IgD-negative memory B cell (primary cell): ENCODE results near the gene SNRPE. TPM values are rescaled to one million over a fixed set of nuclear protein-coding genes. Genes with fewer than 3 reads are reported as not detected.
"Not testable (repeated sequence)": the region's sequence is repeated elsewhere in the genome, so short reads cannot be mapped to it uniquely, and the experiment has no call there.

Source experiments
- H3K27ac Mint-ChIP-seq, 3 donors: one replicate each; pipeline ENCODE4 v1.8.0; 2020 to 2022; ENCODE audit warnings: mild to moderate bottlenecking in 3 of 3, mixed read lengths in 3 of 3, moderate library complexity in 1 of 3
- H3K27me3 Mint-ChIP-seq: one replicate; pipeline ENCODE4 v1.8.0; 2021; ENCODE audit warnings: mixed read lengths
- H3K36me3 Mint-ChIP-seq: one replicate; pipeline ENCODE4 v1.8.0; 2020; ENCODE audit warnings: mild to moderate bottlenecking, mixed read lengths
- H3K4me1 Mint-ChIP-seq, 3 donors: one replicate each; pipeline ENCODE4 v1.8.0; 2020 to 2022; ENCODE audit warnings: mixed read lengths in 3 of 3, mild to moderate bottlenecking in 1 of 3
- H3K4me3 Mint-ChIP-seq, 4 donors: one replicate each; pipeline ENCODE4 v1.8.0; 2020 to 2022; ENCODE audit warnings: mild to moderate bottlenecking in 4 of 4, mixed read lengths in 4 of 4, moderate library complexity in 3 of 4
- H3K9me3 Mint-ChIP-seq, 3 donors: one replicate each; pipeline ENCODE4 v1.8.0; 2020 to 2021; ENCODE audit warnings: mixed read lengths in 3 of 3, mild to moderate bottlenecking in 1 of 3
- polyA plus RNA-seq: library from polyadenylated mRNA; unstranded; fragments of 300-500 nt; fragmentation: Illumina TruSeq; gene quantifications from one replicate; pipeline ENCODE4 v1.2.3, GENCODE V29; 2021

Gene SNRPE
- 196 TPM for polyA plus RNA-seq

GRCh38 chr1:203861379-203862184 lies at the start of gene SNRPE:
TSS of gene SNRPE (plus strand) at chr1:203861599. CDS start at chr1:203861660, 61 bp downstream.
- Mint-ChIP-seq H3K9me3 (no peaks in the 10 kb centered on the region), H3K4me3 (peak within 1 kb of the TSS; percentile 98 to 99 (median 98)), H3K36me3 (peaks cover 3% of the 10 kb centered on the region), H3K27me3 (no peaks in the 10 kb centered on the region), H3K27ac (peak within 1 kb of the TSS; percentile 92 to 98 (median 97)), H3K4me1 (peaks cover 12 to 16% (median 15%) of the 10 kb centered on the region in 3 donors)

- Mint-ChIP-seq H3K4me1 (peaks cover 7 to 18% (median 11%) of the 10 kb centered on the region in 3 donors), H3K4me3 (no peak overlapping the region), H3K27me3 (no peaks in the 10 kb centered on the region), H3K9me3 (no peaks in the 10 kb centered on the region), H3K27ac (peak overlapping the region in 1 of 3 donors; percentile 87), H3K36me3 (peaks cover 12% of the 10 kb centered on the region)
Observed at GRCh38 chr1:203813581-203814341, 47.6 kb upstream of the SNRPE start.

- H3K4me1 Mint-ChIP-seq = peaks cover 4 to 16% (median 11%) of the 10 kb centered on the region in 3 donors
- H3K4me3 Mint-ChIP-seq = peak overlapping the region in 2 of 4 donors; percentile 2 to 47
- no peaks in the 10 kb centered on the region for H3K9me3 Mint-ChIP-seq
- peak overlapping the region; percentile 72 to 93 (median 93) for H3K27ac Mint-ChIP-seq
- H3K27me3 Mint-ChIP-seq = no peaks in the 10 kb centered on the region
- peaks cover 13% of the 10 kb centered on the region for H3K36me3 Mint-ChIP-seq
Observed at GRCh38 chr1:203818399-203818798, 43.0 kb upstream of the SNRPE start.

- no peaks in the 10 kb centered on the region for H3K27me3 Mint-ChIP-seq
- H3K4me3 Mint-ChIP-seq = no peak overlapping the region
- peaks cover 10 to 12% (median 10%) of the 10 kb centered on the region in 3 donors for H3K4me1 Mint-ChIP-seq
- H3K27ac Mint-ChIP-seq = peak overlapping the region in 1 of 3 donors; percentile 39
- H3K36me3 Mint-ChIP-seq = peaks cover 7% of the 10 kb centered on the region
- no peaks in the 10 kb centered on the region for H3K9me3 Mint-ChIP-seq
Observed at GRCh38 chr1:203823306-203823705, 38.1 kb upstream of the SNRPE start.

- peaks cover 11 to 16% (median 14%) of the 10 kb centered on the region in 3 donors for H3K4me1 Mint-ChIP-seq
- no peaks in the 10 kb centered on the region for H3K9me3 Mint-ChIP-seq
- H3K27ac Mint-ChIP-seq = no peak overlapping the region
- H3K36me3 Mint-ChIP-seq = peaks cover 4% of the 10 kb centered on the region
- H3K4me3 Mint-ChIP-seq = no peak overlapping the region
- no peaks in the 10 kb centered on the region for H3K27me3 Mint-ChIP-seq
Observed at GRCh38 chr1:203826175-203826574, 35.2 kb upstream of the SNRPE start.

GRCh38 chr1:203828002-203828401 lies 33.4 kb upstream of the SNRPE start:
- Mint-ChIP-seq H3K36me3 (peaks cover 5% of the 10 kb centered on the region), H3K4me3 (no peak overlapping the region)

GRCh38 chr1:203828503-203828902 lies 32.9 kb upstream of the SNRPE start:
- Mint-ChIP-seq H3K4me3 (no peak overlapping the region), H3K27ac (no peak overlapping the region), H3K4me1 (peaks cover 7 to 16% (median 14%) of the 10 kb centered on the region in 3 donors), H3K27me3 (no peaks in the 10 kb centered on the region), H3K9me3 (no peaks in the 10 kb centered on the region), H3K36me3 (peaks cover 5% of the 10 kb centered on the region)

More at GRCh38 chr1:203828002-203828401, 33.4 kb upstream of the SNRPE start:
- H3K27me3 Mint-ChIP-seq = no peaks in the 10 kb centered on the region
- H3K27ac Mint-ChIP-seq = peak overlapping the region in 1 of 3 donors; percentile 12
- H3K4me1 Mint-ChIP-seq = peaks cover 7 to 16% (median 14%) of the 10 kb centered on the region in 3 donors
- H3K9me3 Mint-ChIP-seq = no peaks in the 10 kb centered on the region

- H3K9me3 Mint-ChIP-seq, H3K36me3 Mint-ChIP-seq, H3K27me3 Mint-ChIP-seq: not testable (repeated sequence)
- Mint-ChIP-seq H3K4me3 (peak overlapping the region in 1 of 4 donors; percentile 28), H3K27ac (peak overlapping the region in 2 of 3 donors; percentile 34 to 69), H3K4me1 (peaks cover 7 to 16% (median 14%) of the 10 kb centered on the region in 3 donors)
Observed at GRCh38 chr1:203829247-203829646, 32.2 kb upstream of the SNRPE start.

- no peak overlapping the region for H3K4me3 Mint-ChIP-seq
- no peak overlapping the region for H3K27ac Mint-ChIP-seq
- peaks cover 9% of the 10 kb centered on the region for H3K36me3 Mint-ChIP-seq
- H3K27me3 Mint-ChIP-seq = no peaks in the 10 kb centered on the region
- H3K9me3 Mint-ChIP-seq = no peaks in the 10 kb centered on the region
- no peaks in the 10 kb centered on the region for H3K4me1 Mint-ChIP-seq
Observed at GRCh38 chr1:203835476-203835875, 25.9 kb upstream of the SNRPE start.

GRCh38 chr1:203839081-203839480 lies 22.3 kb upstream of the SNRPE start:
- Mint-ChIP-seq H3K27ac (no peak overlapping the region), H3K27me3 (no peaks in the 10 kb centered on the region), H3K4me3 (no peak overlapping the region), H3K36me3 (peaks cover 9% of the 10 kb centered on the region), H3K4me1 (no peaks in the 10 kb centered on the region), H3K9me3 (no peaks in the 10 kb centered on the region)

GRCh38 chr1:203840208-203840808 lies 21.1 kb upstream of the SNRPE start:
- Mint-ChIP-seq H3K27ac (no peak overlapping the region), H3K4me1 (no peaks in the 10 kb centered on the region), H3K27me3 (no peaks in the 10 kb centered on the region), H3K36me3 (peaks cover 9% of the 10 kb centered on the region), H3K9me3 (no peaks in the 10 kb centered on the region), H3K4me3 (no peak overlapping the region)

GRCh38 chr1:203842559-203842876 lies 18.9 kb upstream of the SNRPE start:
- Mint-ChIP-seq H3K4me1 (peaks cover 0 to 1% (median 0%) of the 10 kb centered on the region in 3 donors), H3K9me3 (no peaks in the 10 kb centered on the region), H3K4me3 (no peak overlapping the region), H3K36me3 (peaks cover 9% of the 10 kb centered on the region), H3K27ac (no peak overlapping the region), H3K27me3 (no peaks in the 10 kb centered on the region)

GRCh38 chr1:203843435-203843834 lies 18.0 kb upstream of the SNRPE start:
- Mint-ChIP-seq H3K4me1 (peaks cover 0 to 1% (median 0%) of the 10 kb centered on the region in 3 donors), H3K4me3 (no peak overlapping the region), H3K27ac (peak overlapping the region in 1 of 3 donors; percentile 27), H3K27me3 (no peaks in the 10 kb centered on the region), H3K36me3 (peaks cover 7% of the 10 kb centered on the region), H3K9me3 (no peaks in the 10 kb centered on the region)

GRCh38 chr1:203853112-203853511 lies 8.3 kb upstream of the SNRPE start:
- not testable (repeated sequence) for H3K36me3 Mint-ChIP-seq, H3K27ac Mint-ChIP-seq, H3K9me3 Mint-ChIP-seq, H3K4me3 Mint-ChIP-seq, H3K4me1 Mint-ChIP-seq, H3K27me3 Mint-ChIP-seq

- Mint-ChIP-seq H3K4me3 (peak overlapping the region in 1 of 4 donors; percentile 32), H3K27ac (peak overlapping the region in 2 of 3 donors; percentile 50 to 51), H3K9me3 (no peaks in the 10 kb centered on the region), H3K4me1 (peaks cover 11 to 16% (median 13%) of the 10 kb centered on the region in 3 donors), H3K27me3 (no peaks in the 10 kb centered on the region), H3K36me3 (peaks cover 3% of the 10 kb centered on the region)
Observed at GRCh38 chr1:203858055-203858454, 3.3 kb upstream of the SNRPE start.
